Measurements from ENCODE around the gene ANKAR.

DNA sequence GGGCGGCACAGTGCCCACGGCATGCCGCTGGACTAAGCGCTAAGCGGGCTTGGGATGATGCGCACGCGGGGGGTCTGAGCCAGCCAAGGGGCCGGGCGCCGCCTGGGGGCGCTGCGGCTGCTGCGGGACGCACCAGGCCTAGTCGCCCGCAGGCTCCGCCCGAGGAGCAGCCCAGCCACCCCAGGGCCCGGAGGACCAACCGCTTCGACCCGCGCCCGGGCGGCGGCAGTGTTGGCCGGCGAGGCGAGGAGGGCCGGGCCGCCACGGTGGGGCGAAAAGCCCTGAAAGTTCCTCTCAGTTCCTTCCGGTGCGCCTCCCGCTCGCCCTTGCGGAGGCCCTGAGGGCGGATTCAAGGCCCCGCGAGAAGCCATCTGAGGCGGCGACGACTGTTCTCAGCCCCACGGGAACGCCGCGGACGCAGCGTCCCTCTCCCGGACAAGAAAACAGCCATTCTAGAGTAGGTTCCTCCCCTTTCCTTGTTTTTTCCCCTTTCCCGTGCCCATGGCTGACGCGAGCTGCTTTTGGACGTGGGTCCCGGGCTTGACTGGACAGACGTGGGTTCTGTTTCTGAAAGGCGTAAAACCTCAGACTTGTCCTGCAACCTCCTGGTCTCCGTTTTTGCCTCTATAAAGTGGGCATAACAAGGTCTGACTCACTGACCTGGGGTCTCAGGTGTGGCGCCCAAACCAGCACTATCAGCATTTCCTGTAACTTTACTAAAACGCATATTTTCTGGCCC lies at the start of gene ANKAR:
- TF ChIP-seq, protein P1, sequence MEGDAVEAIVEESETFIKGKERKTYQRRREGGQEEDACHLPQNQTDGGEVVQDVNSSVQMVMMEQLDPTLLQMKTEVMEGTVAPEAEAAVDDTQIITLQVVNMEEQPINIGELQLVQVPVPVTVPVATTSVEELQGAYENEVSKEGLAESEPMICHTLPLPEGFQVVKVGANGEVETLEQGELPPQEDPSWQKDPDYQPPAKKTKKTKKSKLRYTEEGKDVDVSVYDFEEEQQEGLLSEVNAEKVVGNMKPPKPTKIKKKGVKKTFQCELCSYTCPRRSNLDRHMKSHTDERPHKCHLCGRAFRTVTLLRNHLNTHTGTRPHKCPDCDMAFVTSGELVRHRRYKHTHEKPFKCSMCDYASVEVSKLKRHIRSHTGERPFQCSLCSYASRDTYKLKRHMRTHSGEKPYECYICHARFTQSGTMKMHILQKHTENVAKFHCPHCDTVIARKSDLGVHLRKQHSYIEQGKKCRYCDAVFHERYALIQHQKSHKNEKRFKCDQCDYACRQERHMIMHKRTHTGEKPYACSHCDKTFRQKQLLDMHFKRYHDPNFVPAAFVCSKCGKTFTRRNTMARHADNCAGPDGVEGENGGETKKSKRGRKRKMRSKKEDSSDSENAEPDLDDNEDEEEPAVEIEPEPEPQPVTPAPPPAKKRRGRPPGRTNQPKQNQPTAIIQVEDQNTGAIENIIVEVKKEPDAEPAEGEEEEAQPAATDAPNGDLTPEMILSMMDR (IDR thresholded peaks at IDR 0.05): peak in 5 of 7 experiments; percentile 41 to 92 (median 75)
- TF ChIP-seq POLR2A (IDR thresholded peaks at IDR 0.05): no peak

Data from stomach (tissue), 4 donors.